ENCODE data around the gene CEP72. TPM values are rescaled to one million over a fixed set of nuclear protein-coding genes. Genes with fewer than 3 reads are reported as not detected.

CEP72 gene
- total RNA-seq, 4 donors from 2014 or later: 2.2 to 33.8 (median 4.5) TPM

GRCh38 chr5:577800-578199 lies 34.3 kb upstream of the CEP72 start:
- Histone ChIP-seq H3K4me1 (no peaks in the 10 kb centered on the region), H3K4me3 (no peak overlapping the region), H3K36me3 (no peaks in the 10 kb centered on the region), H3K9me3 (peaks cover 0 to 8% (median 0%) of the 10 kb centered on the region in 4 donors), H3K27ac (no peak overlapping the region), H3K27me3 (no peaks in the 10 kb centered on the region)
- TF ChIP-seq POLR2A (IDR thresholded peaks at IDR 0.05): no peak
- no peak for TF ChIP-seq CTCF (IDR thresholded peaks at IDR 0.05)
- DNase-seq: no peak

DNA sequence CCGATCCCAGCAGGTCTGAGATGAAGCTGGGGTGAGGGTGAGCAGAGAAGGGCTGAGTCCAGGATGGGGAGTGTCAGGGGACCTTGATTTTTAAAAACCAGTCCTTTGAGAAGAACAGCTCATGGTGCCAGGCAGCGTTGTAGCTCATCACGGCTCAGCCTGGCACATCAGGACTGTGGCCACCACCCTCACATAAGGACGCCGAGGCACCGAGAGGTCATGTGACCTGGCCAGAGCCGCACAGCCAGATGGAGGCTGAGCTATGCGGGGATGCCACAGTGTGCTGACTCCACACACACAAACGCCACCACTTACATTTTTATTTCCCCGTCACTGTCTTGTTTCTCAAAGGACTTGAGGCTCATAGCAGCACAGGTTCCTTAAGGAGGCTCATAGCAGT lies 32.9 kb upstream of the CEP72 start:
- Histone ChIP-seq H3K4me1 (no peaks in the 10 kb centered on the region), H3K27ac (no peak overlapping the region), H3K4me3 (no peak overlapping the region), H3K27me3 (no peaks in the 10 kb centered on the region), H3K36me3 (no peaks in the 10 kb centered on the region), H3K9me3 (peaks cover 0 to 8% (median 0%) of the 10 kb centered on the region in 4 donors)
- DNase-seq: peak in 2 of 3 donors; percentile 10 to 36
- TF ChIP-seq CTCF (IDR thresholded peaks at IDR 0.05) (no peak), POLR2A (IDR thresholded peaks at IDR 0.05) (no peak)

GRCh38 chr5:579746-580366 lies 32.3 kb upstream of the CEP72 start:
- no peak for TF ChIP-seq CTCF (IDR thresholded peaks at IDR 0.05)
- no peak for TF ChIP-seq POLR2A (IDR thresholded peaks at IDR 0.05)
- Histone ChIP-seq H3K9me3 (peaks cover 0 to 8% (median 0%) of the 10 kb centered on the region in 4 donors), H3K27me3 (no peaks in the 10 kb centered on the region), H3K4me1 (no peaks in the 10 kb centered on the region), H3K4me3 (no peak overlapping the region), H3K27ac (no peak overlapping the region), H3K36me3 (no peaks in the 10 kb centered on the region)
- peak in 2 of 3 donors; percentile 3 to 41 for DNase-seq

DNA sequence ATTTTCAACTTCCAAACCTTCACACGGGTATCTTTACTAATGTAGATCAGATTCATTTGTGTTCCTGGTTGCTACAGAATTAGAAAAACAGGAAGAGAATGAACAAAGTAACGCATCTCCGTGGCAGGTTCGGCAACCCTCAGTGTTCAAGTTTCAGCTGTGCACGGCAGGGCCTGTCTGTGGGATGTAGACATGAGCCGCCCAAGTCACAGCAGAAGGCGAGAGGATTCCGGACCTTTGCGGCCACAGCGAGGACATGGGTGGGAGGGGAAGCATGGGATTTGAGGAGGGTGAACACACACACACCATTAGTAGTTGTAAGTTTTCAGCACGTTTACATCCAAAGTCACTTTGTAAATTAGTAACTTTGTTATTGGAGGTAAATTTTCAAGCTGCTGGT lies 31.7 kb upstream of the CEP72 start:
- Histone ChIP-seq H3K4me3 (no peak overlapping the region), H3K9me3 (peaks cover 0 to 8% (median 0%) of the 10 kb centered on the region in 4 donors), H3K36me3 (no peaks in the 10 kb centered on the region), H3K4me1 (no peaks in the 10 kb centered on the region), H3K27ac (no peak overlapping the region), H3K27me3 (no peaks in the 10 kb centered on the region)
- DNase-seq: peak in 2 of 3 donors; percentile 9 to 15
- TF ChIP-seq POLR2A (IDR thresholded peaks at IDR 0.05) (no peak), CTCF (IDR thresholded peaks at IDR 0.05) (no peak)

- no peaks in the 10 kb centered on the region for H3K4me1 ChIP-seq
- no peak for TF ChIP-seq CTCF (IDR thresholded peaks at IDR 0.05)
- no peak for TF ChIP-seq POLR2A (IDR thresholded peaks at IDR 0.05)
- H3K27me3 ChIP-seq: no peaks in the 10 kb centered on the region
- no peaks in the 10 kb centered on the region for H3K36me3 ChIP-seq
- no peak overlapping the region for H3K27ac ChIP-seq
- no peak for DNase-seq
- H3K9me3 ChIP-seq: peaks cover 0 to 2% (median 0%) of the 10 kb centered on the region in 4 donors
- H3K4me3 ChIP-seq: no peak overlapping the region
Observed at GRCh38 chr5:581266-581665, 30.9 kb upstream of the CEP72 start.
